Mesodermal cell (in vitro differentiated cells): ENCODE measurements around the gene GOLGA6L2.
"Not testable (repeated sequence)": the region's sequence is repeated elsewhere in the genome, so short reads cannot be mapped to it uniquely, and the experiment has no call there.

Source experiments
- H3K27ac ChIP-seq: 2 replicates; pipeline ENCODE4 v1.7.0; 2013; ENCODE audit warnings: mild to moderate bottlenecking, low read depth, low read length, moderate library complexity; ENCODE audit not compliant: severe bottlenecking
- H3K36me3 ChIP-seq: 2 replicates; pipeline ENCODE4 v1.7.1; 2013; ENCODE audit warnings: mild to moderate bottlenecking, low read length, moderate library complexity; ENCODE audit not compliant: control insufficient read depth, insufficient read depth
- H3K4me1 ChIP-seq: one replicate; pipeline ENCODE4 v1.7.1; 2013; ENCODE audit warnings: mild to moderate bottlenecking, low read length; ENCODE audit not compliant: insufficient read depth, control insufficient read depth, poor library complexity, severe bottlenecking
- H3K4me3 ChIP-seq: 2 replicates; pipeline ENCODE4 v1.7.0; 2013; ENCODE audit warnings: low read length, control low read depth, mild to moderate bottlenecking; ENCODE audit not compliant: insufficient read depth, poor library complexity, severe bottlenecking; ENCODE audit errors: extremely low read depth
- H3K9me3 ChIP-seq: 2 replicates; pipeline ENCODE4 v1.7.1; 2013; ENCODE audit warnings: mild to moderate bottlenecking, low read length, moderate library complexity; ENCODE audit not compliant: control insufficient read depth
- WGBS, 2 experiments: methylation state at CpG; one replicate each; pipeline ENCODE4 v1.1.5; 2013; ENCODE audit warnings: missing lambda C conversion rate in 2 of 2; ENCODE audit not compliant: insufficient coverage in 2 of 2; 5-methylcytosine and 5-hydroxymethylcytosine counted together

Gene GOLGA6L2

DNA sequence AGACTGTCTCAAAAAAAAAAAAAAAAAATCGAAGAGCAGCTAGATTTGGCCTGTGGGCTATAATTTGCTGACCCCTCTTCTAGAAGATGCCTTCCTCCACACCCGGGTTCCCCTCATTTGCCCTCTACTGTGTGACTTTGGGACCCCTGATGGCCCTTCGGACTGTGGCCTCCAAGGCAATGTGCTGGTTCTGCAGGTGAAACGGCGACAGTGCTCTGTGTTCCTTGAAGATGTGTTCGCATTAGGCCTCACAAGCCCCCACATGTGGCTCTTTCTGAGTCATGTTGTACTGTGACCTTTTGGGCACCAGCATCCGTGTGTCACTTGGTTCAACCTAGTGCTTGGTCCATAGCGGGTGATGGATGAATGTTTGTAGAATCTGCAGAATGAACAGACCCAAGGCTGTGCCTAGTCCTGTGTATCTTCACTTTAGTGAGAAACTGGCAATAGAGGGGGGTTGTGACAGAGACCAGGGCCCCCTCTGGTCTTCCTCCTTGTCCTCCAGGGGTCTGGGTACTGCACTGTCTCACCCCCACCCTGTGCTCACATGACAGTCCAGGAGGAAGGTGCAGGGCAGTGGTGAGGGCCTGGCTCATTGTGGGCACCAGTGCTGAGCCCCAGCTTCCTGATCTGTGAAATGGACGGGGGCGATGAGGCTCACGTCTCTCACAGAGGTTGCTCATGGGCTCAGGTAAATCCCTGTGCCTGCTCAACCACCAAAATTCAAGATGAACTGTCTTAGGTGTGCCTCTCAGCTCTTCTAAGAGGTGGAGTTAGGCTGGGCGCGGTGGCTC, 22.7 kb downstream of the GOLGA6L2 start:
- no peak overlapping the region for H3K4me3 ChIP-seq
- 79 to 95% methylated on average over 9 to 10 of the region's 13 CpGs for WGBS, 2 experiments
- no peaks in the 10 kb centered on the region for H3K36me3 ChIP-seq
- H3K27ac ChIP-seq = no peak overlapping the region
- H3K4me1 ChIP-seq = peaks cover 7% of the 10 kb centered on the region
- peaks cover 6% of the 10 kb centered on the region for H3K9me3 ChIP-seq

DNA sequence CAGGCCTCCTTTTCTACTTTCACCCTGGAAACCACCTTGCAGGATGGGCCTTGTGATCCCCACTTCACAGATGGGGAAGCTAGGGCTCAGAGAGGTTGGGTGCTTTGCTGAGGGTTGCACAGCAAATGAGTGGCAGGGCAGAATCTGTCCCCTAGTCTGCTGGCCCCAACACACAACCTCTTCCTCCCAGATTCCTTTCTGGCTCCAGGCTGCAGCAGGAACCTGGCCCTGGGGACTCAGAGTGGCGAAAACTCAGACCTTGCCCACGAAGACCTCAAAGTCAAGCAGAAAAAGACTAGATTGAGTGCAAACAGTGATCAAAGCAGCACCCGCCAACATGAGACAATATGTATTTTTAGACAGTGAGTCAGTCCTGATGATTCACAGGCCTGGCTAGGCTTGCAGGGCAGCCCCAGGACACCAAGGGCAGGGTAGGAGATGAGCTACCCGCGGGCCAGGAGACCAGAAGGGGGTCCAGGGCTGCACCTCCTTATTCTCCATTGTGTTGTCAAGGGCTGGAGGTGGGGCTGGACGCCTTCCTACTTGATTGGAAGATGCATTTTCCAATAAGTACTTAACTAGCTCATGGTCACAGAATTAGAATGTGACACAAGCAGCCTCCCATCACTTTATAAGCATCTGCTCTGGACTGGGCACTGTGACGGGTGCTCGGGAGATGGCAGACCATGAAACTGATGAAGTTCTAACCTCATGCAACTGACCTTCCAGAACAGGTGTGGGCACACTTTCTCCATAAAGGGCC, 23.9 kb downstream of the GOLGA6L2 start:
- H3K9me3 ChIP-seq = peaks cover 6% of the 10 kb centered on the region
- 70 to 100% methylated on average over 1 to 4 of the region's 8 CpGs for WGBS, 2 experiments
- H3K4me3 ChIP-seq = no peak overlapping the region
- H3K27ac ChIP-seq = peak overlapping the region; percentile 23
- peaks cover 7% of the 10 kb centered on the region for H3K4me1 ChIP-seq
- no peaks in the 10 kb centered on the region for H3K36me3 ChIP-seq

DNA sequence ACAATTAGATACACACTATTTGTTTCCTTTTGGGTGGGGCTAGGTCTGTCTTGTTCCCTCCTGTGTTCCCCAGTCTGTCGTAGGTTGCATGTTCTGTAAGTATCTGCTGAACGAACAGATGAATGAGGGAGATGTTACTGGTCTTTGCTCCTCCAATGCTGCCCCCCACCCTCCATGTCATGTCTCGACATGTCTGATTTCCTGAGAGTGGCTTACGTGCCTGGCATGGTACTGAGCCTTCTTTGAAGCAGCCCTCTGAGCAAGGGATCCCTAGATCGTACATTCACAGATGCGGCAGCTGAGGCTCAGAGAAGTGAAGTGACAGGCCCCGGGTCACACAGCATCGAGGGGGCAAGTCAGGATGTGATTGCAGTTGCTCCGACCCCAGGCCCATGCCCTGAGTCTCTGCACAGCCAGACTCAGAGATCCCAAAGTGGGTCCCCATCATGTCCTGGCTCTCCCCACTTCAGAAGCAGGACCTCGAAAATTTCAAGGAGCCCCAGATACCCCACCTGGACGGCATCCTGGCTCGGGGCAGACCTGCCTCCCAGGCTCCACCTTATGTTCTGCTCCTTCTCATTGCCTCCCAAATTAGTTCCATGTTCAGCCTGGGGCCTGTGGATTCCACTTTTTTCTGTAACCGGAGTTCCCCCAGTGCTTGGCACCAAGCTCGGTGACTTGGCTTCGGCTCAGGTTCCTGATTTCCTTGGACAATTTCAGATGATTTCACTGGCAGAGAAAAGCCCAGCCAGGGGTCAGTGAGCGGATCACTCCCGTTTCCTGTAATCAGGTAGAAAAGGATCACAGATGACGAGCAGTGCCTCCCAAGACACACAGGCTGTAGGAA, 24.7 kb downstream of the GOLGA6L2 start:
- no peaks in the 10 kb centered on the region for H3K36me3 ChIP-seq
- 89 to 90% methylated on average over 14 to 15 of the region's 18 CpGs for WGBS, 2 experiments
- H3K9me3 ChIP-seq = peaks cover 6% of the 10 kb centered on the region
- peaks cover 7% of the 10 kb centered on the region for H3K4me1 ChIP-seq
- H3K27ac ChIP-seq = peak overlapping the region; percentile 23
- no peak overlapping the region for H3K4me3 ChIP-seq

DNA sequence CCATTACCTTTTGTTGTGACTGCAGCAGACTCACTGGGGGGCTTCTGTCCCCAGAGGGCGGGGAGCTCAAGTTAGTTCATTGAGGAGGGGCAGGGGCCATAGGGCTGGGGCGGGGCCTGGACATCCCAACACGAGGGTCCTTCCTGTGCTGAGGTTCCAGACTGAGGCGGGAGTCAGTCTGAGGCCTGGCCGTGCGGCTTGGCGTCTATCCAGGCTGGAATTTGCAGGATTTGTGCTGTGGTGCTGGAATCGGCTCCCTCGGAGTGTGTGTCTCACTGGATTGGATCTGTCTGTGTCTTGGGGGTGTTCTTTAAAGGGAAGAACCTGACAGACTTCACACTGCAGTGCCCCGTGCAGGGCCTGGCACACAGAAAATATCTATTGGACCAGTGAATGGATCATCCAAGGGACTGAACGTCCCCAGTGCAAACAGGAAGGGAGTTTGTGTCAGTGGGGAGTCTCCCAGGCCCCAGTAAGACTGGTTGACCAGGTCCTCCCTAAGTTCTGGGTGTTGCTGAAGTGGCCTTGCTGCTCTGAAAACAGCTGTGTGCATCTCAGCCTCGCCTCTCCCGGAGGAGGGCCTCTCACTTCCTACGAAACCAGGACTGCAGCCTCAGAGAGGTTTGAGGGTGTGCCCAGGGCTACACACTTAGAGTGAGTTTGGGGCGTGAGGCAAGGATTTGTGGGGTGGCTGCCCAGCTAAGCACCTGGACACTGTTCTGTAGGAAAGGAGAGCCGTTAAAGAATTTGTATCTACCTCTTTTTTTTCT, 26.1 kb downstream of the GOLGA6L2 start:
- WGBS, 2 experiments = 70 to 85% methylated on average over 13 to 15 of the region's 16 CpGs
- Histone ChIP-seq H3K9me3 (peaks cover 6% of the 10 kb centered on the region), H3K4me1 (peaks cover 7% of the 10 kb centered on the region), H3K4me3 (no peak overlapping the region), H3K36me3 (no peaks in the 10 kb centered on the region), H3K27ac (no peak overlapping the region)

DNA sequence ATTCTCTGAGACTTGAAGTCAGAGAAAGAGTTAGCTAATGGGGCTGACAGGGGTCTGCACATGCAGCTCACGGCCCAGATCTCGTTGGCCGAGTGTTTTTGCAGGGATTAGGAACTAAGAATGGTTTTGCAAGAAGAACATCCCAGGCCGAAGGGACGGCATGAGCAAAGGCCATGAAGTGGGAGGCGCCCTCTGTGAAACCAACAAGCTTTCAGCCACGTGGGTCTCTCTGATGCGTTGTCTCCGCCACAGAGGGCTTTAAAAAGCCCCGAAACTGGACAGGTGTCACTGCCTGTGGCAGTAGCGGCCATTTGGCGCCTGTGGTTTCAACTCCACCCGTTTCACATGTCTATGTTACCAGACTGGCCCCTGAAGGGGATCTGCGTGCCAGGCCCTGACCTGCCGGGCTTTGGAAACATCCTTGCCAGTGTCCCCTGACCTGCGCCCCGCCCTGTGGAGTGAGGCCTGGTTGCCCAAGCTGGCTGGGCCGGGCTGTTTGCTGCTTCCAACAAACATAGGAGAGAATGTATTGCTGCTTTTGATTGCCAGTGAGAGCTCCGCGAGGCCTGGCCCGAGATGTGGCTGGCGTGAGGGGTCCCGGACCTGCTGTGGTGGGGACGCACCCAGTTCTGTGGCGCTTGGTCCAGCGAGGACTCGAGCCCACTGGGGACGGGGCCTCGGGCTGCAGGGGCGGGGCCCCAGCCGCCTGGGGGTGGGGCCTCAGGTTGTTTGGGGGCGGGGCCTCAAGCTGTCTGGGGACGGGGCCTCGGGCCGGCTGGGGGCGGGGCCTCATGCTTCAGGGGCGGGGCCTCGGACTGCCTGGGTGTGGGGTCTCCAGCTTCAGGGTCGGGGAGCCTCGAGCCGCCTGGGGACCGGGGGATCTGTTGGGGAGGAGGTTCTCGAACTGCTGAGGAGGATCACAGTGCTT, 30.4 kb downstream of the GOLGA6L2 start:
- H3K9me3 ChIP-seq = no peaks in the 10 kb centered on the region
- H3K4me3 ChIP-seq = no peak overlapping the region
- H3K27ac ChIP-seq = no peak overlapping the region
- H3K4me1 ChIP-seq = no peaks in the 10 kb centered on the region
- WGBS, 2 experiments = 86 to 95% methylated on average over 19 to 22 of the region's 43 CpGs
- no peaks in the 10 kb centered on the region for H3K36me3 ChIP-seq

DNA sequence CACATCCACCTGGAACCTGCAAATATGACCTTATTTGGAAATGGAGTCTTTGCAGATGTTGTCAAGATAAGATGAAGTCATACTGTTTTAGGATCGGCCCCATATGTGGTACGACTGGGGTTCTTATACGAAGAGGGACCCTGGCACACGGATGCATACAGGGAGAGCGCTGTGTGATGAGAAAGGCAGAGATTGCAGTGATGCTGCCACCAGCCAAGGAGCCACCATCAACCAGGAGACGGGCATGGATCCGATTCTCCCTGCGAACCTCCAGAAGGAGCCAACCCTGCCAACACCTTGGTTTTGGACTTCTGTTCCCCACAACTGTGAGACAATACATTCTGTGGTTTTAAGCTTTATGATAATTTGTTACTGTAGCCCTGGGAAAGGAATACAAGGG, 31.2 kb downstream of the GOLGA6L2 start:
- H3K4me3 ChIP-seq, H3K27ac ChIP-seq, H3K9me3 ChIP-seq, H3K36me3 ChIP-seq, H3K4me1 ChIP-seq: not testable (repeated sequence)
- 88 to 90% methylated on average over 8 of the region's 8 CpGs for WGBS, 2 experiments

DNA sequence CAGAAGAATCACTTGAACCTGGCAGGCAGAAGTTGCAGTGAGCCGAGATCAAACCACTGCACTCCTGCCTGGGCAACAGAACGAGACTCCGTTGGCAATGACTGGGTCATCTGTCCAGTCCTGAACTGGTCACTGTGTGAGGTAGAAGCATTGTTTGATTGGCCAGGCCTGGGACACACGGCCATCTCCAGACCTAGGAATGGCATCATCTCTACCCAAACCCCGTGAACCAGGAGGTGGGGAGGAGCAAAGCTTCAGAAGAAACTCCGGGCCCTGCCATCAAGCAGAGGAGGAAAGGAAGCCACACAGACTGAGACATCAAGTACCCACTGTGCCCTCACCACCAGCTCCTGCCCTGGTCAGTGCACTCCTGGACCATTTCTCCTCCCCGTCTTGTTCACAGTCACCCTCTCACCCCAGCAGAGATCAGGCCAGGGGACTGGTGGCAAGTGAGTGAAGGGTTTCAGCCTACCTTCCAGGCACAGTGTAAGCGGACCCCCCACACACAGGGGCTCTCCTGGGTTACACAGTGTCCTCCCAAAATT, 31.6 kb downstream of the GOLGA6L2 start:
- Histone ChIP-seq H3K4me1 (no peaks in the 10 kb centered on the region), H3K9me3 (peaks cover 4% of the 10 kb centered on the region), H3K4me3 (no peak overlapping the region), H3K27ac (no peak overlapping the region), H3K36me3 (no peaks in the 10 kb centered on the region)
- 82 to 83% methylated on average over 5 to 6 of the region's 8 CpGs for WGBS, 2 experiments

DNA sequence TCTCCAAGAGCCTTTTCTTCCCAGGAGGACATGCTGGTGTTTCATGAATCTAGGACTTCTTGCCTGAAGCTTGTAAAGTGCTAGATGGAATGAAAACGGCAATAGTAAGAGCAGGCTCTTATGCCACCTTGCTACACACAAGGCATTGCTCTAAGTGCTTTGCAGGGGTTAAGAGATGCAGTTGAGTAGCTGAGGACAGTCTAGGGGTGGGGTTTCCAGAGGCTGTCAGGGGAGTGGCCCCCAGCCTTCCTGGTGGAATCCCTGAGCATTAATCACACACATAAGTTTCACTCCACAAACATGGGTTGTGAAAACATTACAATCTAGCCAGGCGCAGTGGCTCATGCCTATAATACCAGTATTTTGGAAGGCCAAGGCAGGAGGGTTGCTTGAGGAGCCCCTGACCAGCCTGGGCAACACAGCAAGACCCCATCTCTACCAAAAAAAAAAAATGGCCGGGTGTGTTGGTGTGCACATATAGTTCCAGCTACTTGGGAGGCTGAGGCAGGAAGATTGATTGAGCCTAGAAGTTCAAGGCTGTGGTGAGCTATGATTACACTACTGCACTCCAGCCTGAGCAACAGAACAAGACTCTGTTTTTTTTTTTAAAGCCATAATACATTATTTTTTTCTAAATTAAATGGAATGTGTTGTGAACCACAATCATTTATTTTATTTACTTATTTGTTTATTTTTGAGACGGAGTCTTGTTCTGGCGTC, 34.0 kb downstream of the GOLGA6L2 start:
- not testable (repeated sequence) for H3K4me1 ChIP-seq, H3K27ac ChIP-seq, H3K36me3 ChIP-seq, H3K4me3 ChIP-seq, H3K9me3 ChIP-seq
- WGBS, 2 experiments = no CpG with 5 or more reads among the region's 5 CpGs

DNA sequence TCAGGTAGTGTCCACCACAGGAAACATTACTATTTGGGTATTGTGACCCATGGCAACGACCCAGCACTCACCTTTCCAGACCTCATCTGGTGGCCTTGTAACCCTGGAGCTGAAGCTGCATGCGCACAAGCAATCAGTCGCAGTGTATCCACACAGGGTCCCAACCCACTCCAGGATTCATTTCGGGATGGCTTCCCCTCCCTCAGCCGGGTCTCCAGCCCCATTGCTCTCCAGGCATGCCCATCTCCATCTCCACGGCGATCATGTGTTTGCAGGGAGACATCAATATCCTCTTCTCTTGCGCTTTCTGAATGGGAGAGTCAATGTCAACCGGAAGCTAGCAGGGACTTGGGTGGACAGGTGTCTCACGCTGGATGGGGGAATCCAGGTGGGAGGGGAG, 35.2 kb downstream of the GOLGA6L2 start:
- Histone ChIP-seq H3K36me3 (no peaks in the 10 kb centered on the region), H3K4me3 (no peak overlapping the region), H3K9me3 (peaks cover 4% of the 10 kb centered on the region), H3K27ac (no peak overlapping the region), H3K4me1 (no peaks in the 10 kb centered on the region)
- WGBS, 2 experiments = 78% methylated on average over 5 to 10 of the region's 10 CpGs
